ENCODE results near the gene RAD18.

Gene RAD18

GRCh38 chr3:8834974-8835373 is 128.3 kb downstream of the RAD18 start:
- in situ Hi-C loops (cut with HindIII; ENCODE audit: low sequenced_read_pairs): loop anchor here (5.0 kb wide), 1 partner anchor 73 kb away; no protein-coding TSS in a partner anchor
- TF ChIP-seq CTCF (IDR thresholded peaks at IDR 0.05; ENCODE audit: low read depth, low read length, missing control alignments): no peak

GRCh38 chr3:8827641-8828040 is 135.6 kb downstream of the RAD18 start:
- H3K4me3 ChIP-seq (ENCODE audit: low read depth, low read length): no peak overlapping the region
- DNase-seq (ENCODE audit: low read depth): no peak
- no peak for TF ChIP-seq CTCF (IDR thresholded peaks at IDR 0.05; ENCODE audit: low read depth, low read length, missing control alignments)
- in situ Hi-C loops (cut with HindIII; ENCODE audit: low sequenced_read_pairs): no loop called here

More at GRCh38 chr3:8834974-8835373, 128.3 kb downstream of the RAD18 start:
- no peak overlapping the region for H3K4me3 ChIP-seq (ENCODE audit: low read depth, low read length)
- no peak for DNase-seq (ENCODE audit: low read depth)
